PC-9 (cell line): ENCODE data around the gene TRIB2. TPM values are rescaled to one million over a fixed set of nuclear protein-coding genes. Genes with fewer than 3 reads are reported as not detected.
A peak's percentile ranks its signal among the peaks of the same experiment; 100 is the strongest.

Source experiments
- Bru-seq: library from RNA; stranded (reverse); fragments of 400-500 nt; gene quantifications from one replicate; lab custom pipeline; 2021; lab: Mats Ljungman, UMichigan
- BruChase-seq, 2 experiments: library from RNA; stranded (reverse); fragments of 400-500 nt; gene quantifications; one replicate each; lab custom pipeline; 2021; lab: Mats Ljungman, UMichigan
- BruUV-seq: library from RNA; stranded (reverse); fragments of 400-500 nt; replicated peaks from 2 replicates; lab custom pipeline; 2021; lab: Mats Ljungman, UMichigan
- CTCF ChIA-PET: fragments of 300-600 bp; sonication (Branson Sonifier 250); formaldehyde crosslinking; loops from one replicate; lab custom pipeline; 2022; ENCODE audit warnings: antibody characterized with exemption; lab: Charles Lee
- POLR2A ChIA-PET: fragments of 300-600 bp; sonication (Branson Sonifier 250); formaldehyde crosslinking; loops from one replicate; lab custom pipeline; 2022; ENCODE audit warnings: antibody characterized with exemption; ENCODE audit not compliant: unreplicated experiment; lab: Charles Lee
- DNase-seq, 2 experiments: peaks; one replicate each; pipeline versions ENCODE4 v3.0.0 to v3.0.0-alpha.2; 2015 to 2022; ENCODE audit warnings: mixed read lengths in 1 of 2
- H2AFZ ChIP-seq: fragments of 200-600 bp; sonication (generic); 2 replicates; pipeline ENCODE4 v1.8.1; 2017; ENCODE audit warnings: antibody characterized with exemption
- H3F3A ChIP-seq: fragments of 200-600 bp; sonication (generic); 2 replicates; pipeline ENCODE4 v1.8.1; 2017; ENCODE audit warnings: antibody characterized with exemption, mild to moderate bottlenecking, low read depth; ENCODE audit not compliant: insufficient read depth
- H3K27ac ChIP-seq: fragments of 200-600 bp; sonication (generic); 2 replicates; pipeline ENCODE4 v1.6.1; 2016; ENCODE audit warnings: mixed run types
- H3K27me3 ChIP-seq: fragments of 200-600 bp; sonication (generic); 2 replicates; pipeline ENCODE4 v1.6.1; 2016; ENCODE audit warnings: low read depth, mixed run types; ENCODE audit not compliant: insufficient read depth
- H3K36me3 ChIP-seq: fragments of 200-600 bp; sonication (generic); 2 replicates; pipeline ENCODE4 v1.6.1; 2016; ENCODE audit warnings: low read depth, mixed run types
- H3K4me1 ChIP-seq: fragments of 200-600 bp; sonication (generic); replicated peaks from 2 replicates; pipeline ENCODE4 v1.6.1; 2016; ENCODE audit warnings: mixed run types; ENCODE audit not compliant: insufficient read depth
- H3K4me2 ChIP-seq: fragments of 200-600 bp; sonication (generic); 2 replicates; pipeline ENCODE4 v1.6.1; 2017; ENCODE audit warnings: mixed run types
- H3K4me3 ChIP-seq: fragments of 200-600 bp; sonication (generic); 2 replicates; pipeline ENCODE4 v1.6.1; 2016; ENCODE audit warnings: mixed run types
- H3K79me2 ChIP-seq: fragments of 200-600 bp; sonication (generic); 2 replicates; pipeline ENCODE4 v1.6.1; 2017; ENCODE audit warnings: low read depth, mixed run types
- H3K9me2 ChIP-seq: fragments of 200-600 bp; sonication (generic); 2 replicates; pipeline ENCODE4 v1.8.1; 2017; ENCODE audit warnings: mild to moderate bottlenecking; ENCODE audit not compliant: insufficient read depth
- H3K9me3 ChIP-seq: fragments of 200-600 bp; sonication (generic); 2 replicates; pipeline ENCODE4 v1.8.1; 2016; ENCODE audit warnings: low read depth; ENCODE audit not compliant: insufficient read depth
- H4K20me1 ChIP-seq: fragments of 200-600 bp; sonication (generic); 2 replicates; pipeline ENCODE4 v1.8.1; 2017; ENCODE audit not compliant: insufficient read depth
- CTCF ChIP-seq: fragments of 200-600 bp; sonication (generic); conservative IDR thresholded peaks from 2 replicates; pipeline ENCODE4 v1.6.1; 2017; ENCODE audit warnings: mixed run types, antibody characterized with exemption, mild to moderate bottlenecking, moderate library complexity
- EZH2 ChIP-seq: fragments of 200-600 bp; sonication (generic); IDR thresholded peaks from 2 replicates; pipeline ENCODE4 v1.8.0; 2017; ENCODE audit warnings: antibody characterized with exemption, low read depth
- intact Hi-C: fragments of 100-400 bp; cut with micrococcal nuclease; formaldehyde crosslinking; loops from one replicate; pipeline ENCODE4 v1.10.0; 2022; ENCODE audit not compliant: unreplicated experiment
- long read RNA-seq: library from polyadenylated mRNA; stranded (forward); transcript quantifications from one replicate; pipeline ENCODE4 v2.0.0, GENCODE V29; 2022
- total RNA-seq: library from RNA; stranded (reverse); gene quantifications from 2 replicates; pipeline ENCODE4 v1.2.3, GENCODE V29; 2021

TRIB2 gene
- 18.9 and 20.2 TPM in 2 replicates for total RNA-seq
- percentile 65 among the genes with signal in this experiment for Bru-seq, nascent RNA
- BruChase-seq, experiment 1, labeled RNA remaining after a 2-hour chase = percentile 68 among the genes with signal in this experiment
- percentile 75 among the genes with signal in this experiment for BruChase-seq, experiment 2, labeled RNA remaining after a 6-hour chase
- long read RNA-seq, full-length matches to known transcripts = 7 of 14 reads
- long read RNA-seq, partial matches to known transcripts = 1 of 14 reads
- long read RNA-seq, other reads (novel, unspliced or antisense) = 6 of 14 reads

GRCh38 chr2:12716282-12717190, at the start of gene TRIB2:
Gene TRIB2, plus strand, starts transcription at chr2:12716936. Its CDS starts 1,372 bp downstream, at chr2:12718308.
- peak within 1 kb of the TSS; percentile 94 for H3K27ac ChIP-seq
- H3K36me3 ChIP-seq = peaks cover 11% of the 10 kb centered on the region
- H3K27me3 ChIP-seq = no peaks in the 10 kb centered on the region
- DNase-seq = peak; percentile 66 to 77
- no peaks in the 10 kb centered on the region for H3K9me2 ChIP-seq
- no peaks in the 10 kb centered on the region for H3K9me3 ChIP-seq
- BruUV-seq = TSS peak; percentile 61
- peak within 1 kb of the TSS; percentile 79 for H2AFZ ChIP-seq
- ChIA-PET CTCF (interaction anchor here (0.6 to 3.5 kb wide), 7 partner anchors 41 to 887 kb away, joined by 3 to 19 read pairs (median 4); no protein-coding TSS in a partner anchor), POLR2A (interaction anchor here (0.6 to 0.7 kb wide), 4 partner anchors 290 to 538 kb away, joined by 4 to 7 read pairs (median 5); no protein-coding TSS in a partner anchor)
- peak within 1 kb of the TSS; percentile 93 for H3K4me2 ChIP-seq
- peaks cover 16% of the 10 kb centered on the region for H4K20me1 ChIP-seq
- H3K79me2 ChIP-seq = peaks cover 56% of the 10 kb centered on the region
- H3F3A ChIP-seq = peaks cover 46% of the 10 kb centered on the region
- intact Hi-C loops = loop anchor here (1.0 to 10.0 kb wide), 12 partner anchors 161 to 1022 kb away; no protein-coding TSS in a partner anchor
- peak; percentile 8; the same call in 1 of the 2 replicates for TF ChIP-seq CTCF
- no peak for TF ChIP-seq EZH2
- peaks cover 35% of the 10 kb centered on the region for H3K4me1 ChIP-seq
- peak within 1 kb of the TSS; percentile 96 for H3K4me3 ChIP-seq

GRCh38 chr2:12669036-12669435, 47.7 kb upstream of the TRIB2 start:
- Histone ChIP-seq H3K27ac (no peak overlapping the region), H3K9me3 (peaks cover 8% of the 10 kb centered on the region), H3K27me3 (no peaks in the 10 kb centered on the region), H3F3A (no peaks in the 10 kb centered on the region), H3K9me2 (0 out of 2 replicates have a peak, but pooled peaks cover 4% of the 10 kb centered on the region), H3K4me1 (peaks cover 8% of the 10 kb centered on the region; the same call in 1 of the 2 replicates), H3K79me2 (no peaks in the 10 kb centered on the region), H3K4me3 (no peak overlapping the region), H3K36me3 (peaks cover 7% of the 10 kb centered on the region; the same call in 1 of the 2 replicates), H3K4me2 (no peak overlapping the region), H4K20me1 (no peaks in the 10 kb centered on the region), H2AFZ (no peak overlapping the region)
- no TSS peak for BruUV-seq
- DNase-seq = no peak
- ChIA-PET POLR2A (interaction anchor here (0.6 kb wide), 1 partner anchor 540 kb away, joined by 4 read pairs; no protein-coding TSS in a partner anchor), CTCF (no interaction called here)
- TF ChIP-seq EZH2 (no peak), CTCF (no peak)
- intact Hi-C loops = no loop called here
